GM21526 (cell line): ENCODE measurements around the gene NIFK.
"Not testable (repeated sequence)": the region's sequence is repeated elsewhere in the genome, so short reads cannot be mapped to it uniquely, and the experiment has no call there.

Source experiments
- ATAC-seq: cut with Tn5 transposase; IDR thresholded peaks from one replicate; pipeline ENCODE4 v1.9.1; 2021; ENCODE audit warnings: moderate library complexity; ENCODE audit not compliant: unreplicated experiment, low FRiP score

Gene NIFK

GRCh38 chr2:121697108-121697631 is 39.5 kb downstream of the NIFK start:
- no peak for ATAC-seq

GRCh38 chr2:121696410-121696930 is 40.2 kb downstream of the NIFK start:
- no peak for ATAC-seq

GRCh38 chr2:121695171-121695451 is 41.6 kb downstream of the NIFK start:
- no peak for ATAC-seq

GRCh38 chr2:121694398-121695170 is 42.1 kb downstream of the NIFK start:
- ATAC-seq = no peak

GRCh38 chr2:121690572-121690971 is 46.1 kb downstream of the NIFK start:
- ATAC-seq = not testable (repeated sequence)

- no peak for ATAC-seq
These were observed 46.6 kb downstream of the NIFK start for GRCh38 chr2:121690095-121690494.

- ATAC-seq = no peak
These were observed 47.3 kb downstream of the NIFK start for GRCh38 chr2:121689356-121689755.

GRCh38 chr2:121688820-121689219 is 47.9 kb downstream of the NIFK start:
- ATAC-seq = no peak

- ATAC-seq = no peak
These were observed 49.8 kb downstream of the NIFK start for GRCh38 chr2:121686902-121687301.

GRCh38 chr2:121686218-121686617 is 50.5 kb downstream of the NIFK start:
- no peak for ATAC-seq

- no peak for ATAC-seq
These were observed 54.0 kb downstream of the NIFK start for GRCh38 chr2:121682396-121683298.

- ATAC-seq = no peak
These were observed 58.8 kb downstream of the NIFK start for GRCh38 chr2:121677855-121678254.
